ENCODE data around the gene SLC35B2.
A peak's percentile ranks its signal among the peaks of the same experiment; 100 is the strongest.

The SLC35B2 gene

GRCh38 chr6:44268095-44268628 lies 10.8 kb upstream of the SLC35B2 start:
- DNase-seq (ENCODE audit: low spot score), result peak; percentile 85

GRCh38 chr6:44267252-44267651 lies 9.9 kb upstream of the SLC35B2 start:
- DNase-seq (ENCODE audit: low spot score), result no peak

- no peak for DNase-seq (ENCODE audit: low spot score)
These were observed 9.0 kb upstream of the SLC35B2 start for GRCh38 chr6:44266347-44266746.

GRCh38 chr6:44265722-44266233 lies 8.4 kb upstream of the SLC35B2 start:
- no peak for DNase-seq (ENCODE audit: low spot score)

- DNase-seq (ENCODE audit: low spot score), result peak; percentile 77
These were observed 7.8 kb upstream of the SLC35B2 start, which contains the start of gene NFKBIE for GRCh38 chr6:44265007-44265721. Gene NFKBIE, minus strand, starts transcription at chr6:44265551. Its CDS starts 205 bp downstream, at chr6:44265346.

- DNase-seq (ENCODE audit: low spot score), result peak; percentile 9
These were observed 7.1 kb upstream of the SLC35B2 start for GRCh38 chr6:44264154-44265006.

GRCh38 chr6:44263354-44264100 lies 6.2 kb upstream of the SLC35B2 start:
- no peak for DNase-seq (ENCODE audit: low spot score)

GRCh38 chr6:44262467-44263353 lies 5.4 kb upstream of the SLC35B2 start:
- DNase-seq (ENCODE audit: low spot score), result no peak

- DNase-seq (ENCODE audit: low spot score), result no peak
These were observed 4.3 kb upstream of the SLC35B2 start for GRCh38 chr6:44261581-44261980.

GRCh38 chr6:44260451-44261297 lies 3.3 kb upstream of the SLC35B2 start:
- DNase-seq (ENCODE audit: low spot score), result no peak

- no peak for DNase-seq (ENCODE audit: low spot score)
These were observed 2.7 kb upstream of the SLC35B2 start for GRCh38 chr6:44260011-44260410.

GRCh38 chr6:44258921-44259320 lies 1.6 kb upstream of the SLC35B2 start:
- DNase-seq (ENCODE audit: low spot score), result no peak

- no peak for DNase-seq (ENCODE audit: low spot score)
These were observed 1.1 kb upstream of the SLC35B2 start for GRCh38 chr6:44258325-44258863.

GRCh38 chr6:44257753-44258324 lies 511 bp upstream of the SLC35B2 start:
- DNase-seq (ENCODE audit: low spot score), result no peak

GRCh38 chr6:44256775-44257024 lies 628 bp downstream of the SLC35B2 start:
- no peak for DNase-seq (ENCODE audit: low spot score)

- DNase-seq (ENCODE audit: low spot score), result no peak
These were observed 1.2 kb downstream of the SLC35B2 start for GRCh38 chr6:44255871-44256774.

- DNase-seq (ENCODE audit: low spot score), result no peak
These were observed 2.1 kb downstream of the SLC35B2 start for GRCh38 chr6:44255105-44255808.
